SH-SY5Y (cell line): ENCODE data around the gene NUMBL.

Source experiments
- GATA2 ChIP-seq: IDR thresholded peaks from 2 replicates; pipeline ENCODE4 v1.6.1; 2011; ENCODE audit warnings: mild to moderate bottlenecking, low read depth, low read length
- GATA3 ChIP-seq: IDR thresholded peaks from 2 replicates; pipeline ENCODE4 v1.6.1; 2011; ENCODE audit warnings: low read depth, mild to moderate bottlenecking, low read length, moderate library complexity

The NUMBL gene

DNA sequence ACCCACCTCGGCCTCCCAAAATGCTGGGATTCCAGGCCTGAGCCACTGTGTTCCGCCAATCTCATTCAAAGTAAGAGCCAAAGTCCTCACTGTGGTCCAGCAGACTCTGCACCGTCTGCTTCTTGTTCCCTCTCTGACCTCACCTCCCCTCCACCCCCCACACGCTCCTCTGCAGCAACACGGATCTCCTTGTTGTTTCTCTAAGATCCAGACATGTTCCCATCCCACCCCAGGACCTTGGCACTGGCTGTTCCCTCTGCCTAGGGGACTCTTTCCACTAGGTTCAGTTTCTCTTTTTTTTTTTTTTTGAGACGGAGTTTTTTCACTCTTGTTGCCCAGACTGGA lies 50.8 kb downstream of the NUMBL start:
- TF ChIP-seq GATA3 (no peak), GATA2 (no peak)

DNA sequence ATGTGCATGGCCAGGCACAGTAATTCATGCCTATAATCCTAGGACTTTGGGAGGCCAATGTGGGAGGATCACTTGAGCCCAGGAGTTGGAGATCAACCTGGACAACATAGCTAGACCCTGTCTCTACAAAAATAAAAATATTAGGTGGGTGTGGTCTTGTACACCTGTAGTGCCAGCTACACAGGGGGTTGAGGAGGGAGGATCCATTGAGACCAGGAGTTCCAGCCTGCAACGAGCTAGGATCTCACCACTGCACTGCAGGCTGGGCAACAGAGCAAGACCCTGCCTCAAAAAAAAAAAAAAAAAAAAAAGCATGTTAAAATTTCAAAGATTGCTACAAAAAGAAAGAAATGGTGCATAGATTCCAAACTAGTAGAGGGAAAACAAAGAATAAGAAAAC lies 52.1 kb downstream of the NUMBL start:
- TF ChIP-seq GATA3, result no peak
- TF ChIP-seq GATA2, result no peak

DNA sequence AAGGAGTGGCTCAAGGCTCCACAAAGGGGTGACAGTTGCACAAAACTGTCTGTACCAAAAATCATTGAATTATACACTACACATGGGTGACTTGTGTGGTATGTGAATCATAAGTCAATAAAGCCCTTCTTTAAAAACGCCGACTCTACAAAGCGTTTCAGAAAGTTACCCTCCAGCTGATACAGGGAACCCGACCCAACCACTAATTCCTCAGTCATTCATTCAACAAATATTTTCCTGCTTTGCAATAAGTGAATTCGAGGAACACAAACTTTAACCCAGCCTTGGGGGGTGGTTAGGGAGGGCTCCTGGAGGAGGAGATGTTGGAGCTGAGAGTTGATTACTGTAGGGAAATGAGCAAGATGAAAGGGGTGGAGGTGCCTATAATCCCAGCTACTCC lies 57.2 kb downstream of the NUMBL start:
- TF ChIP-seq GATA3, result no peak
- TF ChIP-seq GATA2, result no peak

GRCh38 chr19:40632311-40633036 lies 58.0 kb downstream of the NUMBL start:
- TF ChIP-seq GATA3, result no peak
- no peak for TF ChIP-seq GATA2

GRCh38 chr19:40630571-40631160 lies 59.8 kb downstream of the NUMBL start:
- TF ChIP-seq GATA2, result no peak
- no peak for TF ChIP-seq GATA3

DNA sequence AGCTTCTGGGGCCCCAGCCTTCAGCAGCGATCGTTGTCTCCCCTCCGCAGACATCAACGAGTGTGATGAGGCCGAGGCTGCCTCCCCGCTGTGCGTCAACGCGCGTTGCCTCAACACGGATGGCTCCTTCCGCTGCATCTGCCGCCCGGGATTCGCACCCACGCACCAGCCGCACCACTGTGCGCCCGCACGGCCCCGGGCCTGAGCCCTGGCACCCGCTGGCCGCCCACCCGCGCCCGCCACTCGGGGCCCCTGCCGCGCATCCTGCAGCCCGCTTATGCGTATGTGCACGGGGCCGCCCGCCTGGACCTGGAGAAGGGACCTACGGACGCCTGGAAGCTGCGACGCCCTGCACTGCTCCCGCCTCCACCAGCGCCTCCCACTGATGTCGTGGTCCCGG lies 61.1 kb downstream of the NUMBL start:
- TF ChIP-seq GATA2 (no peak), GATA3 (no peak)

DNA sequence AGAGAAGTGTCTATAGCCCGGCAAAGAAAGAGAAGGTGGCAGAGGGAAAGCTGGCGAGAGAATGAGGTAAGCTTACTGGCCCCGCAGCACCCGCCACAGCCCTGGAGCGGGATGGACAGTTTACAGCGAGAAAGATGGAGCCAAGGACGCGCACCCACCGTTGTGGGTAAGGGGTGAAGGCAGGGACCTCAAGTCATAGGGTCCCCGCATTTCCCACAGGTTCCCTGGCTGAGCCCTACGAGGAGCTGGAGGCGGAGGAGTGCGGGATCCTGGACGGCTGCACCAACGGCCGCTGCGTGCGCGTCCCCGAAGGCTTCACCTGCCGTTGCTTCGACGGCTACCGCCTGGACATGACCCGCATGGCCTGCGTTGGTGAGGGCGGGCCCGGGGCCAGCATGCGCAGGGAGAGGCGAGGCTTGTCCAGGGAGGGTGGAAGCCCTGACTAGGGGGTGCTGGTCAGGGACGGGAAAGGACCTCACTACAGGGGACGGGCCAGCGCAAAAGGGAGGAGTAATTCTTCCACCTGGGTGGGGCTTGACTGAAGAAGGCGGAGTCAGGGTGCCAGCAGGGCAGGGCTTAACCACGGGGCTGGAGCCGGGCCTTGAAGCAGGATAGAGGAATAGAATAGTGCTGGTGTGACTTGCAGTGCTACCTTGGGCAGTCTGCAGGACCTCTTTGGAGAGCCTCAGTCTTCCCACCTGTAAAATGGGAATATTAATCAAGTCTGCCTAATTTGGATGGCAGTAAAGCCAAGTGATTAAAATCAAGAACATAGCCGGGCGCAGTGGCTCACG lies 62.8 kb downstream of the NUMBL start:
- TF ChIP-seq GATA3 (no peak), GATA2 (no peak)

- TF ChIP-seq GATA2 (no peak), GATA3 (no peak)
Observed at GRCh38 chr19:40626918-40627317, 63.5 kb downstream of the NUMBL start.

DNA sequence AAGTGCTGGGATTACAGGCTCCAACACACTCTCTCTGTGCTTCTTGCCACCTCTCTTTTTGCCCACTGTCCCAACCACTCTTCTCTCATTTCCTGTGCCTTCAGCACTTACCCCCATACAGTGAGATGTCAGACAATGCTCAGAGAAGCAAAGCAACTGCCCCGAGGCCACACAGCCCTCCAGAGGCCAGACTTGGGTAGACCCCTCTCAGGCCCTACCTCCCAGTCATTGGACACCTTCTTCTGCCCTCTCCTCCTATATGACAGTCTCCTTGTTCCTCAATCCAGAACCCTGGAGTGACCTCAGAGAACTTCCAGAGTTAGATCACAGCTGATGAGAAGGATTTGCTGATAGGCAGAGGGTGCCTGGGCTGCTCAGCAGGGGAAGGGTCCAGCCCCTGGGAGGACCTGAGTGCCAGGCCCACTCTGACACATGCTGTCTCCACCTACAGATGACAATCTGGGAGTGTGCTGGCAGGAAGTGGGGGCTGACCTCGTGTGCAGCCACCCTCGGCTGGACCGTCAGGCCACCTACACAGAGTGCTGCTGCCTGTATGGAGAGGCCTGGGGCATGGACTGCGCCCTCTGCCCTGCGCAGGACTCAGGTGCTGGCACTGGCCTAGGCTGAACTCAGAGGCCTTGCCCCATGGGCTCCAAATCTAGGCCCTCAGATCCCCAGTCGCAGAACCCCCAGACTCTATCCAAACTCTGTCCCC lies 64.9 kb downstream of the NUMBL start:
- TF ChIP-seq GATA2 (no peak; the same call in 1 of the 2 replicates), GATA3 (no peak)

DNA sequence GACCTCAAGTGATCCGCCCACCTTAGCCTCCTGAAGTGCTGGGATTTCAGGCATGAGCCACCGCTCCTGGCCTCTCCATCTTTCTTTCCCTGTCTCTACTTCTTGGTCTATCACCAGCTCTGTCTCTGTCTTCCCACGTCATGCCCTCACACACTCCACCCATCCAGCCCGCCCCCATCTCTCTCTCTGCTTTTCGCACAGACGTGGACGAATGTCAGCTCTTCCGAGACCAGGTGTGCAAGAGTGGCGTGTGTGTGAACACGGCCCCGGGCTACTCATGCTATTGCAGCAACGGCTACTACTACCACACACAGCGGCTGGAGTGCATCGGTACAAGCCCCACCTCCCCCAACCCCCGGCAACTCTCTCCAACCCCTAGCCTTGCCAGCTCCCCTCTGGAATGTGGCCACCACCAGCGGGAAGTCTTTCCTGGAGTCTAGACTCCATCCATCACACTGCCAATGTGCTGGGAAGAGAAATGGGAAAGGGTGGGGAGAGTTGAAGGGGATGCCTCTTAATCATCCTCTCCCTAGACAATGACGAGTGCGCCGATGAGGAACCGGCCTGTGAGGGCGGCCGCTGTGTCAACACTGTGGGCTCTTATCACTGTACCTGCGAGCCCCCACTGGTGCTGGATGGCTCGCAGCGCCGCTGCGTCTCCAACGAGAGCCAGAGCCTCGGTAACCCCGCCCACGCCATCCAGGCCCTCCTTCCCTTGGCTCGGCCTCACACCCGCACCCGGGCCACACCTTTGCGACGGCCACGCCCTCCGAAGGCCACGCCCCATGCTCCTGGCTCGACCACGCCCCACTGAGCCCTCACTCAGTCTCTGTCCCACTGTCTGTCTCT lies 66.8 kb downstream of the NUMBL start:
- TF ChIP-seq GATA2 (no peak), GATA3 (no peak)

DNA sequence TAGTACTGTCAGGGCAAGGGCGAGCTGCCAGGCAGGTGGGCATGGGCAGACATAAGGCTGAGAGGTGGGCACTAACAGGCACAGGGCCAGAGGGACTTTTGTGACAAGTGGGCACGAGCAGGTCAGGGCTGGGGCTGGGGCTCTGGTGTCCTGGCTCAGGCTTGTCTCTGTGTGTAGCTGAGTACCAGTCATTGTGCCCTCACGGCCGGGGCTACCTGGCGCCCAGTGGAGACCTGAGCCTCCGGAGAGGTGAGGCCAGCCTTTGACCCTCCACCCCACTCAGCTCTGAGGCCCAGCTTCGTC lies 67.7 kb downstream of the NUMBL start:
- TF ChIP-seq GATA3 (no peak), GATA2 (no peak)

GRCh38 chr19:40621966-40622772 lies 68.3 kb downstream of the NUMBL start:
- TF ChIP-seq GATA3 (no peak), GATA2 (no peak)

- TF ChIP-seq GATA3 (no peak), GATA2 (no peak)
Observed at GRCh38 chr19:40621283-40621682, 69.2 kb downstream of the NUMBL start.
